GM12878 (cell line): ENCODE measurements around the gene KDM5B. TPM values are rescaled to one million over a fixed set of nuclear protein-coding genes. Genes with fewer than 3 reads are reported as not detected.

Source experiments
- ATAC-seq: fragments of 200-7000 bp; cut with Tn5 transposase; 3 replicates; pipeline ENCODE4 v1.9.1; 2020; ENCODE audit warnings: mild to moderate bottlenecking, moderate library complexity
- BruUV-seq: library from RNA; stranded (reverse); fragments of 400-500 nt; replicated peaks from 2 replicates; lab custom pipeline; 2021; lab: Mats Ljungman, UMichigan
- CTCF ChIA-PET: fragments of 300-600 bp; sonication (Branson Sonifier 250); formaldehyde crosslinking; extraction: SDS; loops from one replicate; lab custom pipeline; 2021; ENCODE audit warnings: inconsistent platforms; lab: Yijun Ruan, JAX
- POLR2A ChIA-PET: fragments of 350-600 bp; formaldehyde crosslinking; extraction: SDS; loops from one replicate; lab custom pipeline; 2021; ENCODE audit warnings: inconsistent platforms; lab: Charles Lee
- RAD21 ChIA-PET: fragments of 300-600 bp; sonication (Branson Sonifier 250); formaldehyde crosslinking; loops from one replicate; lab custom pipeline; 2023; ENCODE audit warnings: antibody characterized with exemption; ENCODE audit not compliant: unreplicated experiment; lab: Charles Lee
- SMC1A ChIA-PET: fragments of 300-600 bp; sonication (Branson Sonifier 250); formaldehyde crosslinking; loops from one replicate; lab custom pipeline; 2023; ENCODE audit not compliant: unreplicated experiment, uncharacterized antibody; lab: Charles Lee
- DNase-seq: peaks from one replicate; pipeline ENCODE4 v3.0.0-alpha.2; 2011; ENCODE audit warnings: low read depth, low spot score
- FAIRE-seq: peaks from 3 replicates; lab custom pipeline; 2011; peaks lifted over from hg19 to GRCh38; lab: Jason Lieb, UNC
- H2AFZ ChIP-seq: 2 replicates; pipeline ENCODE4 v1.6.0; 2011; ENCODE audit warnings: low read depth, low read length, control low read depth; ENCODE audit not compliant: control insufficient read depth
- H3K27ac ChIP-seq: 2 replicates; pipeline ENCODE4 v1.5.1; 2011; ENCODE audit warnings: control low read depth; ENCODE audit not compliant: control insufficient read depth, insufficient read depth
- H3K27me3 ChIP-seq, 2 experiments: replicated peaks in 1 of 2; 2 replicates each; pipeline versions ENCODE4 v1.6.0 to v1.6.1; 2011; ENCODE audit warnings: low read length in 1 of 2; ENCODE audit not compliant: control insufficient read depth in 2 of 2, insufficient read depth in 2 of 2
- H3K36me3 ChIP-seq, 2 experiments: 2 replicates each; pipeline ENCODE4 v1.5.1; 2011; ENCODE audit warnings: low read length in 1 of 2; ENCODE audit not compliant: control insufficient read depth in 2 of 2, insufficient read depth in 2 of 2
- H3K4me1 ChIP-seq: 2 replicates; pipeline ENCODE4 v1.6.1; 2011; ENCODE audit warnings: mild to moderate bottlenecking, low read length, moderate library complexity, mixed read lengths; ENCODE audit not compliant: control insufficient read depth, insufficient read depth
- H3K4me2 ChIP-seq: 2 replicates; pipeline ENCODE4 v1.6.0; 2011; ENCODE audit warnings: control low read depth; ENCODE audit not compliant: control insufficient read depth, insufficient read depth
- H3K4me3 ChIP-seq: fragments of 200-600 bp; sonication (generic); 2 replicates; pipeline ENCODE4 v1.5.1; 2016
- H3K79me2 ChIP-seq: 2 replicates; pipeline ENCODE4 v1.6.0; 2011; ENCODE audit warnings: low read length; ENCODE audit not compliant: control insufficient read depth, insufficient read depth
- H3K9ac ChIP-seq: 2 replicates; pipeline ENCODE4 v1.8.0; 2011; ENCODE audit warnings: low read length, control low read depth, mixed read lengths; ENCODE audit not compliant: control insufficient read depth, insufficient read depth
- H3K9me3 ChIP-seq: replicated peaks from 3 replicates; pipeline ENCODE4 v1.5.1; 2011; ENCODE audit warnings: mild to moderate bottlenecking, low read length; ENCODE audit not compliant: control insufficient read depth, insufficient read depth
- H4K20me1 ChIP-seq: 2 replicates; pipeline ENCODE4 v1.6.0; 2011; ENCODE audit not compliant: control insufficient read depth, insufficient read depth
- CHD2 ChIP-seq: IDR thresholded peaks from 2 replicates; pipeline ENCODE4 v1.6.1; 2011; ENCODE audit warnings: low read depth, low read length, improper control_type of control experiment, borderline replicate concordance
- CREM ChIP-seq: IDR thresholded peaks from 2 replicates; pipeline ENCODE4 v1.6.1; 2014; ENCODE audit warnings: antibody characterized with exemption, low read depth
- EGR1 ChIP-seq, 2 experiments: IDR thresholded peaks; 1 replicate in 1 of 2; 2 replicates in 1 of 2; pipeline ENCODE4 v1.6.1; 2011 to 2012; ENCODE audit warnings: low read depth in 2 of 2, low read length in 2 of 2, borderline replicate concordance in 1 of 2, mild to moderate bottlenecking in 1 of 2, moderate library complexity in 1 of 2
- HDAC6 ChIP-seq: fragments of 200-600 bp; sonication (generic); IDR thresholded peaks from one replicate; pipeline ENCODE4 v1.8.0; 2017; ENCODE audit warnings: antibody characterized with exemption; ENCODE audit not compliant: unreplicated experiment
- IRF4 ChIP-seq: IDR thresholded peaks from 2 replicates; pipeline ENCODE4 v1.6.1; 2011; ENCODE audit warnings: low read depth, low read length
- JUND ChIP-seq: IDR thresholded peaks from 2 replicates; pipeline ENCODE4 v1.6.1; 2012; ENCODE audit warnings: low read depth, mild to moderate bottlenecking, low read length, improper control_type of control experiment, moderate library complexity
- LARP7 ChIP-seq: fragments of 450-650 bp; IDR thresholded peaks from 2 replicates; pipeline ENCODE4 v1.6.1; 2017; ENCODE audit warnings: mild to moderate bottlenecking
- MXI1 ChIP-seq: fragments of 150-350 bp; IDR thresholded peaks from 2 replicates; pipeline ENCODE4 v1.6.1; 2011; ENCODE audit warnings: low read depth, mild to moderate bottlenecking, inconsistent platforms, low read length, improper control_type of control experiment
- NRF1 ChIP-seq: conservative IDR thresholded peaks from 2 replicates; pipeline ENCODE4 v1.6.1; 2011; ENCODE audit warnings: mild to moderate bottlenecking, low read depth, low read length, improper control_type of control experiment
- PAX5 ChIP-seq: IDR thresholded peaks from 2 replicates; pipeline ENCODE4 v1.6.1; 2011; ENCODE audit warnings: low read depth, low read length, borderline replicate concordance
- RCOR1 ChIP-seq: conservative IDR thresholded peaks from 2 replicates; pipeline ENCODE4 v1.6.1; 2012; ENCODE audit warnings: low read depth, low read length, improper control_type of control experiment
- SMAD1 ChIP-seq: fragments of 450-650 bp; IDR thresholded peaks from 2 replicates; pipeline ENCODE4 v1.6.1; 2018; ENCODE audit warnings: mild to moderate bottlenecking, low read depth; ENCODE audit not compliant: partially characterized antibody
- STAT1 ChIP-seq: fragments of 450-650 bp; conservative IDR thresholded peaks from 2 replicates; pipeline ENCODE4 v1.6.1; 2014; ENCODE audit warnings: antibody characterized with exemption, mild to moderate bottlenecking
- WRNIP1 ChIP-seq: IDR thresholded peaks from 2 replicates; pipeline ENCODE4 v1.6.1; 2011; ENCODE audit warnings: low read depth, low read length, improper control_type of control experiment, borderline replicate concordance
- YBX1 ChIP-seq: fragments of 450-650 bp; IDR thresholded peaks from 2 replicates; pipeline ENCODE4 v1.6.1; 2016; ENCODE audit warnings: antibody characterized with exemption
- ZNF592 ChIP-seq: fragments of 450-650 bp; IDR thresholded peaks from 2 replicates; pipeline ENCODE4 v1.6.1; 2017; ENCODE audit warnings: mild to moderate bottlenecking, moderate library complexity
- ZSCAN29 ChIP-seq: fragments of 450-650 bp; IDR thresholded peaks from 2 replicates; pipeline ENCODE4 v1.6.1; 2017; ENCODE audit warnings: mild to moderate bottlenecking, moderate library complexity
- WGBS: methylation state at CpG from one replicate; pipeline ENCODE4 v1.1.6; 2016; ENCODE audit warnings: low lambda C conversion rate; ENCODE audit not compliant: insufficient replicate concordance, insufficient coverage; ENCODE audit errors: missing lambda C conversion rate; 5-methylcytosine and 5-hydroxymethylcytosine counted together
- in situ Hi-C: fragments of 300-500 bp; cut with MboI; formaldehyde crosslinking; loops from 9 replicates; pipeline ENCODE4 v1.14.3; 2018; ENCODE audit warnings: mixed read lengths
- intact Hi-C: fragments of 100-400 bp; cut with micrococcal nuclease; formaldehyde crosslinking; loops from one replicate; pipeline ENCODE4 v1.14.2; 2022; ENCODE audit not compliant: unreplicated experiment
- polyA plus RNA-seq, 11 experiments: library from polyadenylated mRNA; depleted of rRNA in 4 of 11; unstranded in 6 of 11; stranded (reverse) in 5 of 11; fragments of >200 nt; fragmentation: Nextera tagmentation in 4 of 11; fragmentation: Illumina TruSeq in 1 of 11; extraction: Ambion mirVana in 4 of 11; extraction: Trizol in 1 of 11; gene quantifications; 1 replicate in 1 of 11; 2 replicates in 10 of 11; pipeline versions ENCODE4 v1.2.1 to v1.2.3, GENCODE V29; 2011 to 2016; ENCODE audit warnings: inconsistent platforms in 2 of 11, missing spikeins in 2 of 11, low read depth in 1 of 11
- total RNA-seq, 4 experiments: library from RNA; depleted of rRNA in 3 of 4; stranded (reverse); fragments of >200 nt in 3 of 4; fragmentation: Illumina TruSeq in 1 of 4; extraction: Trizol in 1 of 4; gene quantifications; 2 replicates each; pipeline versions ENCODE4 v1.2.1 to v1.2.3, GENCODE V29; 2013 to 2021
- TF ChIP-seq, protein P1 (sequence below): IDR thresholded peaks from 2 replicates; pipeline ENCODE4 v1.6.1; 2012; ENCODE audit warnings: mild to moderate bottlenecking, low read depth, low read length

KDM5B gene
- total and polyA plus RNA-seq, 10 of the 15 experiments (the other 5 are each of a cell fraction or from before 2014, with no cell fraction given) = 1.7 to 26.6 (median 8.1) TPM

- TF ChIP-seq, protein P1, sequence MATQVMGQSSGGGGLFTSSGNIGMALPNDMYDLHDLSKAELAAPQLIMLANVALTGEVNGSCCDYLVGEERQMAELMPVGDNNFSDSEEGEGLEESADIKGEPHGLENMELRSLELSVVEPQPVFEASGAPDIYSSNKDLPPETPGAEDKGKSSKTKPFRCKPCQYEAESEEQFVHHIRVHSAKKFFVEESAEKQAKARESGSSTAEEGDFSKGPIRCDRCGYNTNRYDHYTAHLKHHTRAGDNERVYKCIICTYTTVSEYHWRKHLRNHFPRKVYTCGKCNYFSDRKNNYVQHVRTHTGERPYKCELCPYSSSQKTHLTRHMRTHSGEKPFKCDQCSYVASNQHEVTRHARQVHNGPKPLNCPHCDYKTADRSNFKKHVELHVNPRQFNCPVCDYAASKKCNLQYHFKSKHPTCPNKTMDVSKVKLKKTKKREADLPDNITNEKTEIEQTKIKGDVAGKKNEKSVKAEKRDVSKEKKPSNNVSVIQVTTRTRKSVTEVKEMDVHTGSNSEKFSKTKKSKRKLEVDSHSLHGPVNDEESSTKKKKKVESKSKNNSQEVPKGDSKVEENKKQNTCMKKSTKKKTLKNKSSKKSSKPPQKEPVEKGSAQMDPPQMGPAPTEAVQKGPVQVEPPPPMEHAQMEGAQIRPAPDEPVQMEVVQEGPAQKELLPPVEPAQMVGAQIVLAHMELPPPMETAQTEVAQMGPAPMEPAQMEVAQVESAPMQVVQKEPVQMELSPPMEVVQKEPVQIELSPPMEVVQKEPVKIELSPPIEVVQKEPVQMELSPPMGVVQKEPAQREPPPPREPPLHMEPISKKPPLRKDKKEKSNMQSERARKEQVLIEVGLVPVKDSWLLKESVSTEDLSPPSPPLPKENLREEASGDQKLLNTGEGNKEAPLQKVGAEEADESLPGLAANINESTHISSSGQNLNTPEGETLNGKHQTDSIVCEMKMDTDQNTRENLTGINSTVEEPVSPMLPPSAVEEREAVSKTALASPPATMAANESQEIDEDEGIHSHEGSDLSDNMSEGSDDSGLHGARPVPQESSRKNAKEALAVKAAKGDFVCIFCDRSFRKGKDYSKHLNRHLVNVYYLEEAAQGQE = no peak
- TF ChIP-seq HDAC6 (no peak), IRF4 (no peak)
- TF ChIP-seq, all 136 proteins: peak for 0
Measured at GRCh38 chr1:202844259-202844658, 36.0 kb upstream of the KDM5B start (continued).

GRCh38 chr1:202843081-202843480, 34.9 kb upstream of the KDM5B start:
- Histone ChIP-seq H3K27ac (no peak overlapping the region), H3K4me3 (no peak overlapping the region), H3K4me1 (peaks cover 3% of the 10 kb centered on the region; the same call in 1 of the 2 replicates), H3K79me2 (no peaks in the 10 kb centered on the region), H3K36me3 (no peaks in the 10 kb centered on the region), H4K20me1 (no peaks in the 10 kb centered on the region), H3K4me2 (no peak overlapping the region), H3K27me3 (no peaks in the 10 kb centered on the region), H3K9ac (no peak overlapping the region), H2AFZ (no peak overlapping the region), H3K9me3 (no peaks in the 10 kb centered on the region)
- POLR2A ChIA-PET = no interaction called here
- RAD21 ChIA-PET = no interaction called here
- intact Hi-C loops = no loop called here
- SMC1A ChIA-PET = interaction anchor here (0.8 kb wide), 1 partner anchor 17 kb away, joined by 3 read pairs; no protein-coding TSS in a partner anchor
- in situ Hi-C loops = no loop called here
- BruUV-seq = no TSS peak
- FAIRE-seq = no peak
- no peak for DNase-seq
- CTCF ChIA-PET = no interaction called here
- no peak for ATAC-seq
- 61% methylated on average over 11 of the region's 11 CpGs for WGBS
- TF ChIP-seq ZSCAN29 (no peak), RCOR1 (no peak), LARP7 (no peak), YBX1 (no peak), CHD2 (no peak), STAT1 (no peak), SMAD1 (no peak), WRNIP1 (no peak), PAX5 (no peak), MXI1 (no peak), ZNF592 (no peak), NRF1 (no peak), EGR1 (IDR thresholded peaks at IDR 0.05; ENCODE audit: borderline replicate concordance in 1 of 2, low read depth in 2 of 2, low read length in 2 of 2) (no peak), JUND (no peak), CREM (no peak)
